H9 (cell line): ENCODE results near the gene OTUD4. TPM values are rescaled to one million over a fixed set of nuclear protein-coding genes. Genes with fewer than 3 reads are reported as not detected.

ENCODE experiments used
- DNase-seq: peaks from one replicate; pipeline ENCODE4 v3.0.0-alpha.2; 2017
- H2AFZ ChIP-seq: one replicate; pipeline ENCODE4 v1.6.1; 2013; ENCODE audit warnings: mild to moderate bottlenecking, low read length, control low read depth, moderate library complexity
- H2AK5ac ChIP-seq: 2 replicates; pipeline ENCODE4 v1.6.1; 2013; ENCODE audit warnings: low read length, control low read depth, mixed read lengths; ENCODE audit not compliant: insufficient read length
- H2BK120ac ChIP-seq: one replicate; pipeline ENCODE4 v1.6.1; 2013; ENCODE audit warnings: low read depth, mild to moderate bottlenecking, low read length, control low read depth, inconsistent platforms; ENCODE audit not compliant: poor library complexity, severe bottlenecking
- H2BK12ac ChIP-seq: 2 replicates; pipeline ENCODE4 v1.6.1; 2013; ENCODE audit warnings: low read length, control low read depth, mixed read lengths, low read depth; ENCODE audit not compliant: insufficient read length
- H2BK15ac ChIP-seq: 2 replicates; pipeline ENCODE4 v1.6.1; 2013; ENCODE audit warnings: low read depth, low read length, control low read depth
- H2BK20ac ChIP-seq: one replicate; pipeline ENCODE4 v1.6.1; 2013; ENCODE audit warnings: low read depth, mild to moderate bottlenecking, low read length, control low read depth, inconsistent platforms; ENCODE audit not compliant: poor library complexity, severe bottlenecking
- H2BK5ac ChIP-seq: 2 replicates; pipeline ENCODE4 v1.6.1; 2013; ENCODE audit warnings: low read length, control low read depth, mixed read lengths; ENCODE audit not compliant: insufficient read length
- H3K14ac ChIP-seq: 2 replicates; pipeline ENCODE4 v1.6.1; 2013; ENCODE audit warnings: low read length, control low read depth; ENCODE audit not compliant: insufficient read depth
- H3K18ac ChIP-seq: 2 replicates; pipeline ENCODE4 v1.6.1; 2013; ENCODE audit warnings: low read depth, mild to moderate bottlenecking, mixed read lengths, low read length, control low read depth; ENCODE audit not compliant: insufficient read length
- H3K23ac ChIP-seq: 2 replicates; pipeline ENCODE4 v1.6.1; 2013; ENCODE audit warnings: low read length, control low read depth, mixed read lengths, low read depth; ENCODE audit not compliant: insufficient read length
- H3K23me2 ChIP-seq: 2 replicates; pipeline ENCODE4 v1.6.1; 2013; ENCODE audit warnings: low read depth, mild to moderate bottlenecking, mixed read lengths, low read length, control low read depth; ENCODE audit not compliant: insufficient read length, poor library complexity, severe bottlenecking
- H3K27ac ChIP-seq: 2 replicates; pipeline ENCODE4 v1.5.1; 2013; ENCODE audit warnings: low read length, control low read depth, mixed read lengths, low read depth; ENCODE audit not compliant: insufficient read length
- H3K27me3 ChIP-seq: 2 replicates; pipeline ENCODE4 v1.6.1; 2013; ENCODE audit warnings: low read length, control low read depth, inconsistent platforms; ENCODE audit not compliant: insufficient read depth
- H3K4ac ChIP-seq: 2 replicates; pipeline ENCODE4 v1.6.1; 2013; ENCODE audit warnings: low read depth, mild to moderate bottlenecking, control low read depth, inconsistent platforms, low read length, moderate library complexity
- H3K4me1 ChIP-seq: 2 replicates; pipeline ENCODE4 v1.6.1; 2013; ENCODE audit warnings: low read length, control low read depth, inconsistent platforms; ENCODE audit not compliant: insufficient read depth
- H3K4me2 ChIP-seq: 2 replicates; pipeline ENCODE4 v1.6.1; 2013; ENCODE audit warnings: low read length, control low read depth, mixed read lengths; ENCODE audit not compliant: insufficient read length, insufficient read depth
- H3K56ac ChIP-seq: 2 replicates; pipeline ENCODE4 v1.6.1; 2013; ENCODE audit warnings: low read depth, mild to moderate bottlenecking, mixed read lengths, low read length, control low read depth; ENCODE audit not compliant: insufficient read length
- H3K79me1 ChIP-seq: 2 replicates; pipeline ENCODE4 v1.6.1; 2013; ENCODE audit warnings: low read depth, mild to moderate bottlenecking, moderate library complexity, low read length, control low read depth, inconsistent platforms; ENCODE audit not compliant: insufficient read depth, poor library complexity, severe bottlenecking
- H3K79me2 ChIP-seq: 2 replicates; pipeline ENCODE4 v1.6.1; 2013; ENCODE audit warnings: low read length, control low read depth, inconsistent platforms; ENCODE audit not compliant: insufficient read depth
- H3K9ac ChIP-seq: 2 replicates; pipeline ENCODE4 v1.6.1; 2013; ENCODE audit warnings: low read length, control low read depth, mixed read lengths; ENCODE audit not compliant: insufficient read length; ENCODE audit errors: extremely low read depth
- H3K9me3 ChIP-seq: one replicate; pipeline ENCODE4 v1.6.1; 2013; ENCODE audit warnings: low read depth, low read length, inconsistent platforms; ENCODE audit not compliant: control insufficient read depth
- H3T11ph ChIP-seq: one replicate; pipeline ENCODE4 v1.6.1; 2013; ENCODE audit warnings: mild to moderate bottlenecking, low read length, control low read depth, inconsistent platforms
- H4K20me1 ChIP-seq: one replicate; pipeline ENCODE4 v1.6.1; 2013; ENCODE audit not compliant: control insufficient read depth, insufficient read length, insufficient read depth
- H4K5ac ChIP-seq: 2 replicates; pipeline ENCODE4 v1.6.1; 2013; ENCODE audit warnings: low read depth, mild to moderate bottlenecking, mixed read lengths, low read length, control low read depth; ENCODE audit not compliant: insufficient read length
- H4K8ac ChIP-seq: replicated peaks from 2 replicates; pipeline ENCODE4 v1.6.1; 2013; ENCODE audit warnings: low read length, control low read depth, mixed read lengths, low read depth; ENCODE audit not compliant: insufficient read length
- H4K91ac ChIP-seq: 2 replicates; pipeline ENCODE4 v1.6.1; 2013; ENCODE audit warnings: low read depth, mild to moderate bottlenecking, moderate library complexity, mixed read lengths, low read length, control low read depth; ENCODE audit not compliant: insufficient read length
- H3K27ac Mint-ChIP-seq, 3 experiments: 2 replicates in 2 of 3; 3 replicates in 1 of 3; pipeline ENCODE4 v1.8.0; 2020 to 2021; ENCODE audit warnings: mixed read lengths in 3 of 3, mild to moderate bottlenecking in 1 of 3, moderate library complexity in 1 of 3
- H3K27me3 Mint-ChIP-seq: 2 replicates; pipeline ENCODE4 v1.8.0; 2021; ENCODE audit warnings: low read depth, mild to moderate bottlenecking, moderate library complexity, mixed read lengths
- H3K36me3 Mint-ChIP-seq, 3 experiments: 2 replicates in 2 of 3; 3 replicates in 1 of 3; pipeline ENCODE4 v1.8.0; 2020 to 2021; ENCODE audit warnings: low read depth in 3 of 3, mixed read lengths in 3 of 3; ENCODE audit not compliant: insufficient read depth in 1 of 3
- H3K4me1 Mint-ChIP-seq, 2 experiments: 2 replicates each; pipeline ENCODE4 v1.8.0; 2020; ENCODE audit warnings: mixed read lengths in 2 of 2
- H3K4me3 Mint-ChIP-seq, 2 experiments: 2 replicates in 1 of 2; 3 replicates in 1 of 2; pipeline ENCODE4 v1.8.0; 2020 to 2021; ENCODE audit warnings: mild to moderate bottlenecking in 2 of 2, mixed read lengths in 2 of 2, moderate library complexity in 1 of 2
- H3K9me3 Mint-ChIP-seq, 2 experiments: 2 replicates in 1 of 2; 3 replicates in 1 of 2; pipeline ENCODE4 v1.8.0; 2020; ENCODE audit warnings: mild to moderate bottlenecking in 2 of 2, mixed read lengths in 2 of 2, moderate library complexity in 1 of 2
- WGBS: extraction: QIAGEN DNeasy Blood & Tissue Kit; methylation state at CpG from one replicate; pipeline ENCODE4 v1.1.7; 2013; ENCODE audit warnings: missing lambda C conversion rate, low lambda C conversion rate, mixed read lengths; ENCODE audit not compliant: insufficient read length; ENCODE audit errors: extremely low coverage; 5-methylcytosine and 5-hydroxymethylcytosine counted together
- total RNA-seq: library from RNA; stranded (reverse); gene quantifications from 2 replicates; pipeline ENCODE4 v1.2.1, GENCODE V29; 2021
- TF ChIP-seq, protein P1 (sequence below): fragments of 200-600 bp; sonication (generic); conservative IDR thresholded peaks from 3 replicates; pipeline ENCODE4 v1.8.0; 2021; ENCODE audit warnings: antibody characterized with exemption, mild to moderate bottlenecking

OTUD4 gene
- total RNA-seq, 1 experiment from 2014 or later: 59.0 TPM

DNA sequence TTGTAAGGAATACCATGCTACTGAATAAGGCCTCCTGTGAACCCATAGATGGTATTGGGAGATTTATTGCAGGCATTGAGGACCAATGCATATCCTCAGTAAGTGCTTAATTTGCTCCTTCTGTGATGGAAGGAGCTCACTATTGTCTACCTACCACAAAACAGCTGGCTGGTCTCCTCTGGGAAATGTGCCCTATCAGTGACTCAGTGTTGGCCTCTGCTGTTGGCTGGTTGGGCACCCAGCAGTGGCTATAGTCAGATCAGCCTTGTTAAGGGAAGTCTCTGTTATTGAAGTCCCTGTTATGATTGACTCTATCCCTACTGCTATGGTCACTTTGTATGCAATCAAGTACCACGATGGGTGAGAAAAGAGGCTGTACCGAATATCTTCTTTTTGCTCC, 27.5 kb upstream of the OTUD4 start:
- Mint-ChIP-seq H3K4me3 (no peak overlapping the region), H3K36me3 (no peaks in the 10 kb centered on the region), H3K27ac (no peak overlapping the region), H3K27me3 (no peaks in the 10 kb centered on the region), H3K4me1 (no peaks in the 10 kb centered on the region), H3K9me3 (no peaks in the 10 kb centered on the region)
- Histone ChIP-seq H2AFZ (no peak overlapping the region), H3K9ac (no peak overlapping the region), H3K4me1 (no peaks in the 10 kb centered on the region), H3K23ac (no peak overlapping the region), H2AK5ac (no peak overlapping the region), H2BK12ac (no peak overlapping the region), H2BK15ac (no peak overlapping the region), H3K56ac (no peak overlapping the region), H4K20me1 (no peaks in the 10 kb centered on the region), H3K79me2 (no peaks in the 10 kb centered on the region), H3K18ac (no peak overlapping the region), H3K27me3 (no peaks in the 10 kb centered on the region), H4K91ac (no peak overlapping the region), H3K79me1 (no peaks in the 10 kb centered on the region), H3K14ac (no peak overlapping the region), H3K4ac (no peak overlapping the region), H3K27ac (no peak overlapping the region), H2BK120ac (no peak overlapping the region), H3K23me2 (no peaks in the 10 kb centered on the region), H4K5ac (no peak overlapping the region), H3T11ph (no peak overlapping the region), H4K8ac (no peak overlapping the region), H3K4me2 (no peak overlapping the region), H2BK20ac (no peak overlapping the region), H2BK5ac (no peak overlapping the region), H3K9me3 (no peaks in the 10 kb centered on the region)
- DNase-seq: no peak
- TF ChIP-seq, protein P1, sequence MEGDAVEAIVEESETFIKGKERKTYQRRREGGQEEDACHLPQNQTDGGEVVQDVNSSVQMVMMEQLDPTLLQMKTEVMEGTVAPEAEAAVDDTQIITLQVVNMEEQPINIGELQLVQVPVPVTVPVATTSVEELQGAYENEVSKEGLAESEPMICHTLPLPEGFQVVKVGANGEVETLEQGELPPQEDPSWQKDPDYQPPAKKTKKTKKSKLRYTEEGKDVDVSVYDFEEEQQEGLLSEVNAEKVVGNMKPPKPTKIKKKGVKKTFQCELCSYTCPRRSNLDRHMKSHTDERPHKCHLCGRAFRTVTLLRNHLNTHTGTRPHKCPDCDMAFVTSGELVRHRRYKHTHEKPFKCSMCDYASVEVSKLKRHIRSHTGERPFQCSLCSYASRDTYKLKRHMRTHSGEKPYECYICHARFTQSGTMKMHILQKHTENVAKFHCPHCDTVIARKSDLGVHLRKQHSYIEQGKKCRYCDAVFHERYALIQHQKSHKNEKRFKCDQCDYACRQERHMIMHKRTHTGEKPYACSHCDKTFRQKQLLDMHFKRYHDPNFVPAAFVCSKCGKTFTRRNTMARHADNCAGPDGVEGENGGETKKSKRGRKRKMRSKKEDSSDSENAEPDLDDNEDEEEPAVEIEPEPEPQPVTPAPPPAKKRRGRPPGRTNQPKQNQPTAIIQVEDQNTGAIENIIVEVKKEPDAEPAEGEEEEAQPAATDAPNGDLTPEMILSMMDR: no peak
- WGBS: no CpG with 5 or more reads among the region's 2 CpGs
